Endothelial cell of umbilical vein (primary cell): ENCODE data around the gene SIPA1L3. TPM values are rescaled to one million over a fixed set of nuclear protein-coding genes. Genes with fewer than 3 reads are reported as not detected.

Experiments
- BruUV-seq: library from RNA; stranded (reverse); fragments of 400-500 nt; replicated peaks from 2 replicates; lab custom pipeline; 2021; lab: Mats Ljungman, UMichigan
- CTCF ChIA-PET: fragments of 300-600, 350-600 bp; sonication (Branson Sonifier 250); formaldehyde crosslinking; loops from one replicate; lab custom pipeline; 2021; ENCODE audit warnings: antibody characterized with exemption, inconsistent platforms; lab: Charles Lee
- POLR2A ChIA-PET: fragments of 300-600, 350-600 bp; sonication (Branson Sonifier 250); formaldehyde crosslinking; loops from one replicate; lab custom pipeline; 2021; ENCODE audit warnings: antibody characterized with exemption, inconsistent platforms; lab: Charles Lee
- DNase-seq: peaks from one replicate; pipeline ENCODE4 v3.0.0-alpha.2; 2011; ENCODE audit warnings: low read depth, low spot score
- FAIRE-seq: peaks from 2 replicates; lab custom pipeline; 2011; peaks lifted over from hg19 to GRCh38; lab: Jason Lieb, UNC
- H2AFZ ChIP-seq: 2 replicates; pipeline ENCODE4 v1.6.0; 2012; ENCODE audit warnings: low read depth, low read length, control low read depth, inconsistent platforms
- H3K27ac ChIP-seq: 2 replicates; pipeline ENCODE4 v1.5.1; 2011; ENCODE audit warnings: low read depth, mild to moderate bottlenecking, control low read depth, low read length, moderate library complexity; ENCODE audit not compliant: insufficient read depth
- H3K27me3 ChIP-seq, 2 experiments: 2 replicates each; pipeline versions ENCODE4 v1.6.0 to v1.6.1; 2011; ENCODE audit warnings: low read length in 2 of 2, mixed read lengths in 1 of 2; ENCODE audit not compliant: control insufficient read depth in 2 of 2, insufficient read depth in 2 of 2
- H3K36me3 ChIP-seq, 2 experiments: 2 replicates in 1 of 2; 3 replicates in 1 of 2; pipeline ENCODE4 v1.5.1; 2011; ENCODE audit warnings: low read length in 2 of 2, mild to moderate bottlenecking in 1 of 2, moderate library complexity in 1 of 2; ENCODE audit not compliant: control insufficient read depth in 2 of 2, insufficient read depth in 2 of 2; ENCODE audit errors: extremely low read depth in 1 of 2
- H3K4me1 ChIP-seq: 3 replicates; pipeline ENCODE4 v1.5.1; 2011; ENCODE audit warnings: mild to moderate bottlenecking, low read length; ENCODE audit not compliant: control insufficient read depth, insufficient read depth; ENCODE audit errors: extremely low read depth
- H3K4me2 ChIP-seq: 2 replicates; pipeline ENCODE4 v1.6.1; 2011; ENCODE audit warnings: low read length, control low read depth, mixed read lengths; ENCODE audit not compliant: insufficient read depth
- H3K4me3 ChIP-seq, 3 experiments: fragments of 200-600 bp in 1 of 3; sonication (generic), shearing (Covaris generic) in 1 of 3; replicated peaks in 1 of 3; 2 replicates each; pipeline ENCODE4 v1.5.1; 2011 to 2016; ENCODE audit warnings: control low read depth in 3 of 3, low read length in 3 of 3, mild to moderate bottlenecking in 2 of 3, inconsistent platforms in 1 of 3, low read depth in 1 of 3, moderate library complexity in 1 of 3; ENCODE audit not compliant: insufficient read depth in 1 of 3
- H3K79me2 ChIP-seq: 2 replicates; pipeline ENCODE4 v1.6.0; 2012; ENCODE audit warnings: low read length, inconsistent platforms; ENCODE audit not compliant: control insufficient read depth, insufficient read depth
- H3K9ac ChIP-seq: replicated peaks from 2 replicates; pipeline ENCODE3; 2011; ENCODE audit warnings: low read length, control low read depth; ENCODE audit not compliant: insufficient read depth; ENCODE audit errors: extremely low read depth
- H3K9me1 ChIP-seq: replicated peaks from 3 replicates; pipeline ENCODE4 v1.6.0; 2011; ENCODE audit warnings: mild to moderate bottlenecking, low read length; ENCODE audit not compliant: control insufficient read depth, insufficient read depth; ENCODE audit errors: extremely low read depth
- H3K9me3 ChIP-seq: replicated peaks from 2 replicates; pipeline ENCODE4 v1.5.1; 2012; ENCODE audit warnings: low read length, inconsistent platforms; ENCODE audit not compliant: control insufficient read depth, insufficient read depth
- H4K20me1 ChIP-seq: replicated peaks from 2 replicates; pipeline ENCODE3; 2011; ENCODE audit warnings: mild to moderate bottlenecking, low read length; ENCODE audit not compliant: control insufficient read depth, insufficient read depth; ENCODE audit errors: extremely low read depth
- EZH2 ChIP-seq: IDR thresholded peaks from 2 replicates; pipeline ENCODE4 v1.6.1; 2012; ENCODE audit warnings: borderline replicate concordance, low read depth, mild to moderate bottlenecking, moderate library complexity, low read length, inconsistent platforms; ENCODE audit not compliant: severe bottlenecking
- FOS ChIP-seq: IDR thresholded peaks from 2 replicates; pipeline ENCODE4 v1.6.1; 2011; ENCODE audit warnings: mild to moderate bottlenecking, low read length, moderate library complexity, borderline replicate concordance; ENCODE audit not compliant: insufficient read depth
- GATA2 ChIP-seq: IDR thresholded peaks from 2 replicates; pipeline ENCODE4 v1.7.0; 2011; ENCODE audit warnings: low read depth, mild to moderate bottlenecking, moderate library complexity, mixed read lengths, low read length; ENCODE audit not compliant: insufficient read length, insufficient read depth
- JUN ChIP-seq: IDR thresholded peaks from 2 replicates; pipeline ENCODE4 v1.6.1; 2011; ENCODE audit warnings: borderline replicate concordance, low read depth; ENCODE audit not compliant: insufficient read length, insufficient read depth
- MYC ChIP-seq: IDR thresholded peaks from one replicate; pipeline ENCODE4 v1.6.1; 2011; ENCODE audit warnings: mild to moderate bottlenecking, low read depth, low read length
- POLR2A ChIP-seq: IDR thresholded peaks from 2 replicates; pipeline ENCODE4 v1.6.1; 2012; ENCODE audit warnings: low read depth, mild to moderate bottlenecking, control low read depth, low read length
- POLR2AphosphoS5 ChIP-seq: IDR thresholded peaks from 2 replicates; pipeline ENCODE4 v1.6.1; 2012; ENCODE audit warnings: low read depth, mild to moderate bottlenecking, control low read depth, low read length, moderate library complexity; ENCODE audit not compliant: insufficient read depth
- dilution Hi-C: fragments of 300-500 bp; cut with MboI; formaldehyde crosslinking; loops from one replicate; pipeline ENCODE4 v1.15.0; 2019; ENCODE audit warnings: low sequenced_read_pairs; ENCODE audit not compliant: extremely low pct_ligation_motif_present
- intact Hi-C: fragments of 100-400 bp; cut with micrococcal nuclease; formaldehyde crosslinking; loops from one replicate; pipeline ENCODE4 v1.10.0; 2022
- polyA plus RNA-seq, 4 experiments: library from polyadenylated mRNA; depleted of rRNA in 3 of 4; stranded (reverse) in 3 of 4; unstranded in 1 of 4; fragments of >200 nt; gene quantifications; 2 replicates each; pipeline versions ENCODE4 v1.2.1 to v1.2.3, GENCODE V29; 2011 to 2012; ENCODE audit warnings: missing spikeins in 1 of 4
- total RNA-seq: library from RNA; stranded (reverse); gene quantifications from 2 replicates; pipeline ENCODE4 v1.2.3, GENCODE V29; 2021
- TF ChIP-seq, protein P1 (sequence below): IDR thresholded peaks from 2 replicates; pipeline ENCODE4 v1.6.1; 2011; ENCODE audit not compliant: insufficient read depth, insufficient read length
- TF ChIP-seq, protein P2 (sequence below), 2 donors: IDR thresholded peaks; 1 replicate in 1 of 2; 2 replicates in 1 of 2; pipeline ENCODE4 v1.5.1; 2011; ENCODE audit warnings: low read length in 2 of 2, mild to moderate bottlenecking in 2 of 2, moderate library complexity in 2 of 2, control low read depth in 1 of 2, inconsistent platforms in 1 of 2, low read depth in 1 of 2; ENCODE audit not compliant: insufficient read depth in 1 of 2; ENCODE audit errors: extremely low read depth in 1 of 2

Gene SIPA1L3
- total and polyA plus RNA-seq, 2 donors (not counting 3 experiments of a cell fraction or from before 2014, with no cell fraction given): 14.2 to 47.2 TPM

- BruUV-seq: no TSS peak
Measured at GRCh38 chr19:38204096-38204495, 297.1 kb downstream of the SIPA1L3 start.

More at GRCh38 chr19:38204096-38204495, 297.1 kb downstream of the SIPA1L3 start:
- DNase-seq (no peak), FAIRE-seq (no peak)
- POLR2A ChIA-PET: no interaction called here
- no peaks in the 10 kb centered on the region for H3K9me1 ChIP-seq
- H3K27ac ChIP-seq: no peak overlapping the region
- no peak for TF ChIP-seq POLR2A
- no peak for TF ChIP-seq EZH2
- no peak for TF ChIP-seq GATA2
- TF ChIP-seq, protein P1, sequence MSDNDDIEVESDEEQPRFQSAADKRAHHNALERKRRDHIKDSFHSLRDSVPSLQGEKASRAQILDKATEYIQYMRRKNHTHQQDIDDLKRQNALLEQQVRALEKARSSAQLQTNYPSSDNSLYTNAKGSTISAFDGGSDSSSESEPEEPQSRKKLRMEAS: no peak
- TF ChIP-seq FOS: no peak
- no peak for TF ChIP-seq JUN
- TF ChIP-seq, protein P2, sequence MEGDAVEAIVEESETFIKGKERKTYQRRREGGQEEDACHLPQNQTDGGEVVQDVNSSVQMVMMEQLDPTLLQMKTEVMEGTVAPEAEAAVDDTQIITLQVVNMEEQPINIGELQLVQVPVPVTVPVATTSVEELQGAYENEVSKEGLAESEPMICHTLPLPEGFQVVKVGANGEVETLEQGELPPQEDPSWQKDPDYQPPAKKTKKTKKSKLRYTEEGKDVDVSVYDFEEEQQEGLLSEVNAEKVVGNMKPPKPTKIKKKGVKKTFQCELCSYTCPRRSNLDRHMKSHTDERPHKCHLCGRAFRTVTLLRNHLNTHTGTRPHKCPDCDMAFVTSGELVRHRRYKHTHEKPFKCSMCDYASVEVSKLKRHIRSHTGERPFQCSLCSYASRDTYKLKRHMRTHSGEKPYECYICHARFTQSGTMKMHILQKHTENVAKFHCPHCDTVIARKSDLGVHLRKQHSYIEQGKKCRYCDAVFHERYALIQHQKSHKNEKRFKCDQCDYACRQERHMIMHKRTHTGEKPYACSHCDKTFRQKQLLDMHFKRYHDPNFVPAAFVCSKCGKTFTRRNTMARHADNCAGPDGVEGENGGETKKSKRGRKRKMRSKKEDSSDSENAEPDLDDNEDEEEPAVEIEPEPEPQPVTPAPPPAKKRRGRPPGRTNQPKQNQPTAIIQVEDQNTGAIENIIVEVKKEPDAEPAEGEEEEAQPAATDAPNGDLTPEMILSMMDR (IDR thresholded peaks at IDR 0.05; ENCODE audit: extremely low read depth in 1 of 2, insufficient read depth in 1 of 2, low read depth in 1 of 2, low read length in 2 of 2): no peak
- no peak for TF ChIP-seq POLR2AphosphoS5
- no peak for TF ChIP-seq MYC
- H3K9me3 ChIP-seq: no peaks in the 10 kb centered on the region
- no peaks in the 10 kb centered on the region for H3K79me2 ChIP-seq
- H2AFZ ChIP-seq: no peak overlapping the region
- H3K36me3 ChIP-seq: peaks cover 0 to 5% of the 10 kb centered on the region in 2 experiments
- CTCF ChIA-PET: no interaction called here
- dilution Hi-C loops: no loop called here
- no peaks in the 10 kb centered on the region for H4K20me1 ChIP-seq
- intact Hi-C loops: no loop called here
- H3K27me3 ChIP-seq: peaks cover 1 to 2% of the 10 kb centered on the region in 2 experiments
- peaks cover under 1% of the 10 kb centered on the region for H3K4me1 ChIP-seq
- H3K4me3 ChIP-seq: no peak overlapping the region
- H3K4me2 ChIP-seq: no peak overlapping the region
- no peak overlapping the region for H3K9ac ChIP-seq
